Activated CD8-positive, alpha-beta memory T cell treated with anti-CD3 and anti-CD28 coated beads for 4 hours (primary cell): Measurements from ENCODE around the gene LIMK1.
"Not testable (repeated sequence)": the region's sequence is repeated elsewhere in the genome, so short reads cannot be mapped to it uniquely, and the experiment has no call there.

Experiments used
- DNase-seq, 2 donors: peaks; one replicate each; pipeline ENCODE4 v3.0.0-alpha.2; 2020; ENCODE audit warnings: low read depth in 2 of 2

LIMK1 gene

DNA sequence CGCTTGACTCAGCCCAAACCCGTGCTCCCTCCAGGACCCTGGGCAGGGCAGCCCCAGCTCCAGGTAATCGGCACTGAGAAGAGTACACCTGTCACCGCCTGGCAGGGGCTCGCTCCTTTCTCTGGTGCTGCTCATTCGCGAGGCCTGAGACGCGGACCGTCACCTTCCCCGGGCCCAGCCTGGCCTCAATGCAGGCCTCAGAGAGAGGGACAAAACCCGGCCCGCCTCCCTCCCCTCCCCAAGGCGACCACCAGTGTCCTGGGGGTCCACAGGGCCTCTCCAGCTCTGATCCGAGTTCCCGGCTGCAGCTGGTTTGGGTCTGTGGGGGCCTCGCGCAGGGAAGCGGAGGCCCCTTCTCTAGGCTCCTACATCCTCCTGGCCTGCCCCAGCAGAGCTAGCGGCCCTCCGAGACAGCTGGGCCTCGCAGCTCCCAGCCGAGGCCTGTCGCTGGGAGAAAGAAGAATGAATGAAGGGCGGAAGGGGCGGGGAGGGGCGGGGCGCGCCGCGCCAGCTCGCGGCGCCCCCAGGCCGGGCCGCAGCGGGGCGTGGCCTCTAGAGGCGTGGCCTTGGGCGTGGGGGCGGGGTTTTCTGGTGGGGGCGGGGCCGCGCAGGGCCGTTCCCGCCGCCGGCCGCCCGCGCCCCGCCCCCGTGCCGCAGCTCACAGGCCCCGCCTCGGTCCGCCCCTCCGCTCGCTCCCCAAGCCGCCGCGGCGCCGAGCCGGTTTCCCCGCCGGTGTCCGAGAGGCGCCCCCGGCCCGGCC is at the start of gene LIMK1:
LIMK1 (plus strand) TSS at position 688 of the 760 bp plus-strand sequence. CDS start 187 bp downstream, outside the sequence.
- DNase-seq = peak; percentile 67 to 68

DNA sequence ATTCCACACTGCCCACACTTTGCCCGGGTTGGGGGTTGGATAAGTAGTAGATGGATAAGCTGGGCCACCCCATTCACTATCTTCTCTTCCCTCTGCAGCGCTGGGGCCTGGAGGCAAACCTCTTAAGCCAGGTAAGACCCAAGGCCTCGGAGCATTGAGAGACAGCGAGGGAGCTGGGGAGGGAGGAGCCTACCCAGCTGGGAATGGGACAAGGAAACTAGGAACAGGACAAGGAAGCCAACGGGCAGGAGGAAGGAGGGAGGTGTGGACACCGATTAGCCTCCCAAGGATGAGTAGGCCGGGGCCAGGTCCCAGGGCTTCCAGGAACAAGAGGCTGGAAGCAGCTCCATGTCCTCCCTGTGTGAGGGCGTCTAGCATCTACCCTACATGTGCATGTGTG is 46.0 kb upstream of the LIMK1 start:
- no peak for DNase-seq

DNA sequence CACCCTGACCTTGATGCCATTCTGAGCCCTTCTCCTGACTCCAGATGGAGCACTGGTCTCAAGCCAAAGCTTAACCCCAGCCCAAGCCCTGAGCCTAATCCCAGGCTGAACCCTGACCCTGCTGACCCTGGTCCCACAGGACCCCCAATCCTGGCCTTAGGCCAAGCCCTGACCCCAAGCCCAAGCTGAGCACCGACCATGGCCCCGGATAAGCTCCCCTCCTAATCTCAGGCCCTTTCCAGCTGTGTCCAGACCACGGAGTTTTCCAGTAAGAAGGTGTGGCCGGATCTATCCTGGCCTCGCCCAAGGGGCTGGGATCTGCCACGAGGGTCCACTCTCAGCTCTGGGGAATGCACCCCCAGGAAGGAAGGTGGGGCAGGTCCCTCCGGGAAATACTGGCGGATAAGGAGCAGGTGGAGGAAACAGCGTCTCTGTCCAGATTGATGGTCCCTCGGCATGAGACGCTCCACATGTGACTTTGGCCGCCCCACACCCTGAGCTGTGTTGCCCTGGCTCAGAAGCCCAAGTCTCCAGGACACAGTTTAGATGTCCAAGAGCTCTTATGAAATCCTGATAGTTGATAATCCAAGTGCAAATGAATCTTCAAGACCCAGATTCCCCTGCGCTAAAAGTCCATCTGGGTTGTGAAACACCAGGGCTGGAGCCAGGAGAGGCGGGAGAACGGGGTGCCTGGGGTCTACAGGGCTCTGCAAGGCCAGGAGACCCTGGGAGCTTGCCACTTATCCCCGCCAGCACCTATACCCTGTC is 45.2 kb upstream of the LIMK1 start:
- DNase-seq = no peak

- no peak for DNase-seq
Observed at GRCh38 chr7:74039337-74039736, 44.3 kb upstream of the LIMK1 start.

GRCh38 chr7:74040101-74040790 is 43.4 kb upstream of the LIMK1 start:
- DNase-seq = no peak

GRCh38 chr7:74040791-74041520 is 42.6 kb upstream of the LIMK1 start:
- no peak for DNase-seq

GRCh38 chr7:74042746-74043522 is 40.7 kb upstream of the LIMK1 start:
- no peak for DNase-seq

- DNase-seq = no peak
Observed at GRCh38 chr7:74043523-74043951, 40.1 kb upstream of the LIMK1 start.

GRCh38 chr7:74044366-74045350 is 38.9 kb upstream of the LIMK1 start:
- DNase-seq = no peak

DNA sequence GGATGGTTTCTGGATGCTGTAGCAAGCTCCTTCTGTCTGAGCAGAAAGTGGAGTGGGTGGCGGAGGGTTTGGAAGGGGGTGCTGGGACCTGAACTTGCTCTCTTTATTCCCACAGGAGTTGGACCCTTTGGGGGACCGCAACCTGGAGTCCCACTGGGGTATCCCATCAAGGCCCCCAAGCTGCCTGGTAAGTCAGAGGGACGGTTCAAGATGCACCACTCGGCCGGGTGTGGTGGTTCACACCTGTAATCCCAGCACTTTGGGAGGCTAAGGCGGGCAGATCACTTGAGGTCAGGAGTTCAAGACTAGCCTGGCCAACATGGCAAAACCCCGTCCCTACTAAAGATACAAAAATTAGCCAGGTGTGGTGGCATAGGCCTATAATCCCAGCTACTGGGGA is 37.0 kb upstream of the LIMK1 start:
- DNase-seq = not testable (repeated sequence)

GRCh38 chr7:74047804-74048380 is 35.7 kb upstream of the LIMK1 start:
- DNase-seq = no peak

DNA sequence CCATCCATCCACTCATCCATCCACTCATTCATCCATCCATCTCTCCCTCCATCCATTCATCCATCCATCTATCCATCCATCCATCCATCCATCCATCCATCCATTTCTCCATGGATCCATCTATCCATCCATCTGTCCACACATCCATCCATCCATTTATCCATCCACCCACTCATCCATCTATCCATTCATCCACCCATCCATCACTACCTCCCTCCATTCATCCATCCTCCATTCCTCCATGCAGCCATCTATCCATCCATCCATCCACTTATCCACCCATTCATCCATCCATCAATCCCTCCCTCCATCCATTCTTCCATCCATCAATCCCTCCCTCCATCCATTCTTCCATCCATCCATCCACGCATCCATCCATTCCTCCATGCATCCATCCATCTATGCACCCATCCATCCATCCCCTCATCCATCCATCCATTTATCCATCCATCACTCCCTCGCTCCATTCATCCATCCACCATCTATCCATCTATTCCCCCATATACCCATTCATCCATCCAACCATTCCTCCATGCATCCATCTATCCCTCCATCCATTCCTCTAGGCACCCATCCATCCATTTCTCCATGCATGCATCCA is 34.5 kb upstream of the LIMK1 start:
- DNase-seq = no peak

GRCh38 chr7:74049997-74050798 is 33.4 kb upstream of the LIMK1 start:
- no peak for DNase-seq

GRCh38 chr7:74051193-74051592 is 32.4 kb upstream of the LIMK1 start:
- no peak for DNase-seq

- DNase-seq = no peak
Observed at GRCh38 chr7:74051629-74052410, 31.8 kb upstream of the LIMK1 start.

GRCh38 chr7:74052628-74053027 is 31.0 kb upstream of the LIMK1 start:
- DNase-seq = no peak

DNA sequence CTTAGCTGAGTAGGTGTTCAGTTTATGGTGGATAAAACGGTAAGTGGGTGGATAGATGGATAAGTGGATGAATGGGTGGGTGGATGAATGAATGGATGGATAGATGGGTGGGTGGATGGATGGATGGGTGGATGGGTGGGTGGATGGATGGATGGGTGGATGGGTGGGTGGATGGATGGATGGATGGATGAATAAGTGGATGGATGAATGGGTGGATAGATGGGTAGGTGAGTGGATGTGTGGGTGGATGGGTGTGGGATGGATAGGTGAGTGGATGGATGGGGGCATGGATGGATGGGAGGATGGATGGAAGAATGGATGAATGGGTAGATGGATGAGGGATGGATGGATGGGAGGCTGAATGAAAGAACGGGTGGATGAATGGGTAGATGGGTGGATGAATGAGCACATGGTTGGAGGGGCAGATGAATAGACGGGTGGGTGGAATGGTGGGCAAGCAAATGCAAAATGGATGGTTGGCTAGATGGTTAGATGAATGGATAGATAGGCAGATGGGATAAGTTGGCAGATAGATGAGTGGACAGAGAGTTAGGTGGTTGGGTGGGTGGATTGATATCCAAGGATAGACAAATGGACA is 29.9 kb upstream of the LIMK1 start:
- no peak for DNase-seq
